GM21723 (cell line): Measurements from ENCODE around the gene AKAP8L.
"Not testable (repeated sequence)": the region's sequence is repeated elsewhere in the genome, so short reads cannot be mapped to it uniquely, and the experiment has no call there.

Experiments
- ATAC-seq: cut with Tn5 transposase; IDR thresholded peaks from one replicate; pipeline ENCODE4 v1.9.1; 2021; ENCODE audit warnings: mild to moderate bottlenecking, moderate library complexity; ENCODE audit not compliant: unreplicated experiment

AKAP8L gene

GRCh38 chr19:15418231-15418578, 583 bp downstream of the AKAP8L start:
- no peak for ATAC-seq

DNA sequence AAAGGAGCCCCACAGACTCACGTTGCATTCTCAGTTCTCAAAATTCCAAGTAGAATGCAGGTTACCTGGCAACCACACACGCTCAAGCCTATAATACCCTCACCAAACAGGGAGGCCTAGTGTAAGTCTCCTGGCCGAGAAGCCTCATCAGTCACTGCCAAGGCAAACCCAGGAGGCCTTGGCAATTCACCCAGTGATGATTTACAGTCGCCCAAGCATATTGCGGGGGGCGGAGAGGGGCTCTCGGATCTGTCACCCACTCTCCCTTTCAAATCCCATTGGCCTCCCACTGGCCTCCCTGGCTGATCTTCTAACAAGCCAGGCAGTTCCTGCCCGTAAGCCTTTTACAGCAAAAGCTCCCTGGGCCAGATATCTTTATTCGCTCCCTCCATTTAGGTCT, 1.1 kb downstream of the AKAP8L start:
- ATAC-seq: no peak

GRCh38 chr19:15412832-15413231, 6.0 kb downstream of the AKAP8L start:
- ATAC-seq: no peak

GRCh38 chr19:15411351-15411750, 7.4 kb downstream of the AKAP8L start:
- not testable (repeated sequence) for ATAC-seq

- ATAC-seq: no peak
Measured at GRCh38 chr19:15404780-15405211, 14.0 kb downstream of the AKAP8L start.

DNA sequence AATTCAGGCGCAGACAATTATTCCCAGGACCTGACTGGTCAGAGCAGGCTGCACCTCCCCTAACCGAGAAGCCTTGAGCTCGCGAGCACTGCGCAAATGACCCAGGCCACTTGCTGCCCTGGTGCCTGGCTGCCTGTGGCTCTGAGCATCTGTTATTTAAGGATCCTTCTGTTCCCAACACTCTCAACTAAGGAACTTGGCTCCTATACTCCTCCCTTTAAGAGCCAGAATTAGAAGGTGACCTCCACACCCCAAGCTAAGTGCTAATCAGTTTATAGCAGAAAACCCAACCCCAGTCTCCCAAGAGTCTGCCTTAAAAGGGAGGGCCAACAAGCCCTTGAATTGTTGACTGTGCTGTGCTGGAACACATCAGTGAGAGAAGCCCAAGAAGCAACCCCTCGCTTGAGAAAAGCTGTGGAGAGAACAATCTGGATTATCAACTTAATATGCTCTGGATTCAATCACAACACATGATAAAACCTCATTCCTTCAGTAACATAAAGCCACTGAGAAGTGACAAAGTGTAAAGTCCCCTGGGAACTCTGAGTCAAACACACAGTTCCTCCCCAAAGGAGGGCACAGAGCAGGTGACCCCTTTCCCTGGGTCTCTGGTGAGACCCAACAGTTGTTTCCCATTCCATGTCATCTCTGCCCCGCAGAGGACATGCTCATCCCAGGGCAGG, 14.6 kb downstream of the AKAP8L start:
- ATAC-seq: no peak

DNA sequence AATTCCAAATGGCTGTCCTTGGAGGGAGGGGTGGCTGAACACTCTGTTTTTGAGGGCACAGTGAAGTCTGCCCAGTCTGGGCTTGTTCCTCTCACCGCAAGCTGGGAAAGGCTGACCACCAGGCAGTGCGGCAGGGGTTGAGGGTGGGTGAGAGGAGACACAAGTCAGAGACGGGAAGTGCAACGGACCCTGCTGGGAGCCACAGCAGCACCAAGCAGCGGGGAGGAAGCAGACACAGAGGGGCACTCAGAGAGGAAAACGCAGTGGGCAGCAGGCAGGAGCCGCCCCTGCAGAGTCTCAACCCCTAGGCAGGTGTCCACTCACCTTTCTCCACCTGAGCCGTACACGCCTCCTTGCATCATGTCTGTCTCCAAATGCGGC, 15.6 kb downstream of the AKAP8L start:
- no peak for ATAC-seq

- ATAC-seq: no peak
Measured at GRCh38 chr19:15402411-15403150, 16.2 kb downstream of the AKAP8L start.

- ATAC-seq: no peak
Measured at GRCh38 chr19:15401397-15401710, 17.4 kb downstream of the AKAP8L start.

GRCh38 chr19:15400521-15401396, 18.0 kb downstream of the AKAP8L start:
- no peak for ATAC-seq

- ATAC-seq: no peak
Measured at GRCh38 chr19:15399635-15400034, 19.2 kb downstream of the AKAP8L start.

GRCh38 chr19:15399234-15399515, 19.6 kb downstream of the AKAP8L start:
- ATAC-seq: no peak

- no peak for ATAC-seq
Measured at GRCh38 chr19:15398501-15399233, 20.1 kb downstream of the AKAP8L start.

DNA sequence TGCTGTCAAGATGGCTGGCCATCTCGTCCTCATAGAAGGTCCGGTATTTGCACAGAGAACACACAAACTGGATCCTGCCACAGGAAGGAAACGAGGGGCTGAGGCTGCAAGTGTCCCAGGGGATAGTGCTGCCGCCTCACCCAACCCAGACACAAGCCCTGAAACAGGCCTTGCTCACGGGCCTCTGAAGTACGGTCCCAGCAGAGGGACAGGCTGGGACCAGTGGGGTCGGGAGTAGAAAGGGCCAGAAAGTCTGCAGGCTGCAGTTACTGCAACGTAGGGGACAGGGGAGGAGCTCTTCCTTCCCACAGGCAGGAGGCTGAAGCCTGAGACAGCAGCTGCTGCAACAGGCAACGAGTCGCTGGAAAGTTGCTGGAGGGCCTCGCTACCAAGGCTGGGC, 21.0 kb downstream of the AKAP8L start:
- ATAC-seq: no peak

- no peak for ATAC-seq
Measured at GRCh38 chr19:15397236-15397635, 21.6 kb downstream of the AKAP8L start.

GRCh38 chr19:15396436-15396835, 22.4 kb downstream of the AKAP8L start:
- ATAC-seq: no peak

- ATAC-seq: not testable (repeated sequence)
Measured at GRCh38 chr19:15395251-15395650, 23.5 kb downstream of the AKAP8L start.

GRCh38 chr19:15394426-15394825, 24.4 kb downstream of the AKAP8L start:
- no peak for ATAC-seq

DNA sequence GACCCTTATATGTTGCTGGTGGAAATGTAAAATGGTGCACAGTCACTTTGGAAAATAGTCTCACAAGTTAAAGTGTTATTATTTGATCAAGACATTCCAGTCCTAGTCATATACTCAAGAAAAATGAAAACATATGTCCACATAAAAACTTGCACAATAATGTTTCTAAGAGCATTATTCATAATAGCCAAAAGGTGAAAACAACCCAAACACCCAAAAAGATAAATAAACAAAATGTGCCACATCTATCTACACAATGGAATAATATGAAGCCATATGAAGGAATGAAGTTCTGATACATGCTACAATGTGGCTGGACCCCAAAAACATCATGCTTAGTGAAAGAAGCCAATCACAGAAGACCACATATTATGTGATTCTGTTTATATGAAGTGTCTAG, 24.8 kb downstream of the AKAP8L start:
- no peak for ATAC-seq

DNA sequence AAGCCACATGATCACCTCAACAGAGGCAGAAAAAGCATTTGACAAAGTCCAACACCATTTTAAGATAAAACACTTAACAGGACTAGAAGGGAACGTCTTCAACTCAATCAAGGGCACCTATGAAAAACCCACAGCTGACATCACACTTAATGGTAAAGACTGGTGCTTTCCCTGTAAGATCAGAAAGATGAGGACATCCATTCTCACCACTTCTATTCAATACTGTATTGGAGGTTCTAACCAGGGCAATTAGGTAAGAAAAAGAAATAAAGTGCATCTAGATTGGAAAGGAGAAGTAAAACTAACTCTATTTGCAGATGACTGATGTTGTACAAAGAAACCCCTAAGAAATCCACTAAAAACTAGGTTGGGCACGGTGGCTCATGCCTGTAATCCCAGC, 28.0 kb downstream of the AKAP8L start:
- no peak for ATAC-seq

DNA sequence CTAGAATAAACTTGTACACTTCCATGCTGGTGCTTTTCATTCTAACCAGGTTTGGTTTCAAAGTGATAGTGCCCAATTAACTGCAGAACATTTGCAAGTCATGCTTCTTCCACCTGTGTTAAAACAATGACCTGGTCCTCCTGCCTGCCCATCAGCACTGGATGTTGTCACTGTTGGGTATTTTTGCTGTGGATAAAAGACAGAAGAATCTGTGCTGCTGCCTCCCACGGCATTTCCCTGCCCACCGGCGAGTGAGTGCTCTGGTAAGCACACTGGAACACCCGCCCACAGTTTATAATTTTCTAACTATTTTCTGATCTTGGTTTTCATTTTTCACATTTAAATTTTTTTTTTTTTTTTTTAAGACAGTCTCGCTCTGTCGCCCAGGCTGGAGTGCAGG, 36.9 kb downstream of the AKAP8L start:
- ATAC-seq: no peak
